Activated CD8-positive, alpha-beta memory T cell treated with anti-CD3 and anti-CD28 coated beads, Interleukin-2, amount 50 U/mL, for 4 hours (primary cell): ENCODE data around the gene CRNN.

Experiments
- DNase-seq: peaks from one replicate; pipeline ENCODE4 v3.0.0-alpha.2; 2020

Gene CRNN

DNA sequence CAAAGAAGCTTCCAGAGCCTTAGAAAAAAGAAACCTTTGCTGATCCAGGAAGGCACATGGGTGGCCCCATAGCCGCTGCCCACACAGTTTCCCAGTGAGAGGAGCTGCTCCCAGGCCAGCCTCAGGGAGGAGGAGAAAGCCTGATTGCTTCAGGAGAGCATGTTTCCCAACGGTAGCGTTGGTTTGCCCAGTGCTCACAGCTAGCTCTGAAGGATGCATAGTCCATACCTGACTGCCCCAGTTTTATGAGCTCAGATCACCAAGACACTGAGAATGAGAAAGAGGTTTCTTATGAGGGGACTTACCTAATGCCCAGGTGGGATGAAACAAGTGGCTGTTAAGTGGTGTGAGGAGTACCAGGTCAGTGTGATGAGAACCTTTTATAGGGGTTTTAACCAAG, at the start of gene CRNN:
Gene CRNN, minus strand, starts transcription at position 355 of the 400 bp plus-strand sequence. CDS start 2,030 bp downstream, outside the sequence.
- DNase-seq, result no peak

DNA sequence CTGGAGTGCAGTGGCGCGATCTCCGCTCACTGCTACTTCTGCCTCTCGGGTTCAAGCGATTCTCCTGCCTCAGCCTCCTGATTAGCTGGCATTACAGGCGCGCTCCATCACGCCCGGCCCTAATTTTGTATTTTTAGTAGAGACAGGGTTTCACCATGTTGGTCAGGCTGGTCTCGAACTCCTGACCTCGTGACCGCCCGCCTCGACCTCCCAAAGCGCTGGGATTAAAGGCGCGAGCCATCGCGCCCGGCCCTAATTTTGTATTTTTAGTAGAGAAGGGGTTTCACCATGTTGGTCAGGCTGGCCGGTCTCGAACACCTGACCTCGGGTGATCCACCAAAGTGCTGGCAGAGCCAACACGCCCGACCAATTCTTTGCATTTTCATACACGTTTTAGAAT, 48.6 kb upstream of the CRNN start:
- no peak for DNase-seq

DNA sequence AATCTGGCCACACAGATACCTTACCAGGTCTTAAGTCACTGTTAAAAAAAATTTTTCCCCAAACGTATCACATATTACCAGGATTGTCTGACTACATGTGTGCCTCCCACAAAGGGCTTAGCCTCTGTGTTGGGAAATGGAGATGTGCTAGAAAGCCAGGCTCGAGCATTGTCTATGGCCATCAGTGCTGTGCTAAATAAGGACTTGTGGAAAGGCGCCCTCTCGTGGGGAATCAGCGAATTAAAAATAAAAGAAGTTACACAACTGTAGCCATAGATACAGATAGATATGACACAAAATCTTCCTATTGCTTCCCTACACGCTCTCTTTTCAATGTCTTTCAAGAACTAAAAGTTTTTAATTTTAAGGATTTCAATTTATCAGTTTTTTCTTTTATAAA, 47.5 kb upstream of the CRNN start:
- DNase-seq, result peak; percentile 52

DNA sequence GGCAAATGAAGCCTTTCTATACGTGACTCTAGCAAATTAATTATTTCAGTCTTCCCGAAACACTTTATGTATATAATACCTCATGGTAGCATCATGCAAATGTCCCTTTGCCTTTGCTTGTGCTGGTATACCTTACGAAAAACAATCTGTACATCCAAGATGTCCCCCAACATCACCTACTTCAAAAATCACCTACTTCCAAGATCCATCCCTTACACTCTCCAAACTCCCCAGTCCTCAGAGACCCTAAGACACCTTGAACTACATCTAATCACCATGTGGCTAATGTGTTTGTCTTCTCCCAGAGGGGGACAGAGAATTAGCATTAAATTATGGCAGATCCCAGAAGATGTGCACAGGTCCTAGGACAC, 46.5 kb upstream of the CRNN start:
- no peak for DNase-seq

DNA sequence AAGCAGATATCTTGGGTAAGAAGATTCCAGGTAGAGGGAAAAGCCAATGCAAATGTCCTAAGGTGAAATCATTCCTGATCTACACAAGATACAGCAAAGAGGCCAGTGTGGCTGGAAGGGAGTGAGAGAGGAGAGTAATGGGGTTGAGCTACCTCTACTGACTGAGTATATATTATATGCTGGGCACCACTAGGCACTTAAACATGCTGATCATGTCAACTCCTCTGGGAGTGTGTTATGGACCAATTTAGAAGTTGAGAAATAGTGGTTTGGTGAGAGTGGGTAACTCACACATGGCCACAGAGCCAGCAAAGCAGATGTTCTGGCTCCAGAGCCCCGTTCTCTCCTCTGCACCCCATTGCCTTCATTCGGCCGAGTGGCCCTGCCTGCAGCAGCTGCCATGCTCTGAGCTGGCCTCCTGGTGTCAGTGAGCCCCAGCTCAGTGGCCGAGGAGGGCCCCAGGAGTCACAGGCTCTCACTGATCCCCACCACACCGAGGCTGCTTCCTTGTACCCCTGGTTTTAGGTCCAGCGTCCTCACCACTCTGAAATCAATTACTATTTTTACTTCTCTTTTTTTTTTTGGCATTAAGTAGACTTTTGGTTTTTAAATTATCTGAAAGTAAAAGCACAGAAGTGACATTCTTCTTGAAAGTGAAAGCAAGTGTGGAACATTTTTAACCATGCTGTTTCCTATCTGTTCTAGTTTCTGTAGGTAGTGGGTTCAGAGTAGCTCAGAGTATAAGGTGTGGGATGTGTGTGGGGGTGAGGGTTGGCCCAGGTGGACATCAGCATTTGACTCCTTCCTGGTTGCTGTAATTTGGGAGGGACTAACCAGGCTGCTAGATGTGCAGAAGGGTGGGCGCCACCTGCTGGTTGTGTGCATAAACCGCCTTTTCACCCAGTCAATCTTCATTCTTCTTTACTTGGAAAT, 45.8 kb upstream of the CRNN start:
- peak; percentile 71 for DNase-seq

DNA sequence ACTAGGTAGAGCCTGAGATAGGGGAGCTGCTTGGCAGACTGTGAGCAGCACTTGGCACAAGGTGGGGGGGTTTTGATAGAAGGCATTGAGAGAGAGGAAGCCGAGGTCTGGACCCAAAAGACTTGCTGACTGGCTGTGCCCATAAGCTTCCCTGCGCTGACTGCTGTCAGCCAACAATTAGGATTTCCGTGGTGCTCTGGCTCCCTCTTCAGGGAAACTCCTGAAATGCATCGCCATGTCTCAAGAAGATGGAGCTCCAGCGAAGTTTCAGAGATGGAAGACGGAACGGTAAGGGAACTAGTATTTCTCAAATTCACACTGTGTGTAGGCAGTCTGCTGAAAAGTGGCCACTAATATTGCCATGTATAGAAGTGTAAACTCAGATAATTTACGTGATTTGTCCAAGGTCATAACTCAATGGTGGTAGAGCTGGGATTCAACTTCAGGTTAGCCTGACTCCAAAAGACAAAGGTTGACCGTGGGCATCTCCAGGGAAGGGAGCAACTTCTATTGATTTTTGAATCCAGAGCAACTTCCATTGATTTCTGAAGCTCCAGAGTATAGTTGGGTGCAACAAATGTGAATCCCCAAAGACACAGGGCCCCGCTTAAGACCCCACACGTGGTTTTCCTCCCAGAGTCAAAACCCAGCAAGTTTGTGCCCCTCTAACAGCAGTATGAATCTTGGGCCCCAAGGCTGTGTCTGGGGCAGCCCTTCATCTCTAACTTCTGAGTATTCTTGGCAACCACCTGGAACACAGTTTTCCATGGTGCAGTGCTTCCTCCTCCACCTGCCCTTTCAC, 44.5 kb upstream of the CRNN start:
- peak; percentile 80 for DNase-seq

DNA sequence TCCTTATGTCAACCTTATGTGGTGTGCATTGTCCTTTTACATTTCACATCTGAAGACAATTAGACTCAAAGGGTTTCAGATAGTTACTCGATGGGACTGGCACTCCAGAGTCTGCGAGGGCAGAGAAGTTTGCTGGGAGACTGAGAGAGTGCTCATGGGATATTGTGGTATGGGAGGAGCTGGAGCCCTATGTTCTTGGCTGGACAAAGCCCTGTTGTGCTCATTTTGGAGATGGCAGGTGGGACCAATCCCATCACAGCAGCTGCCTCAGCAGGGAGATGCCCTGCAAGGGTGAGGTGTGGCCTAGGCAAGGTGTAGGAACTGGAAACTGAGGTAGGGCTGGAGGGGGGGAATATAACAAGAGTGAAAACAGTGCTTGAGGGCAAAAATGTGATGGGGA, 43.5 kb upstream of the CRNN start:
- DNase-seq, result no peak

DNA sequence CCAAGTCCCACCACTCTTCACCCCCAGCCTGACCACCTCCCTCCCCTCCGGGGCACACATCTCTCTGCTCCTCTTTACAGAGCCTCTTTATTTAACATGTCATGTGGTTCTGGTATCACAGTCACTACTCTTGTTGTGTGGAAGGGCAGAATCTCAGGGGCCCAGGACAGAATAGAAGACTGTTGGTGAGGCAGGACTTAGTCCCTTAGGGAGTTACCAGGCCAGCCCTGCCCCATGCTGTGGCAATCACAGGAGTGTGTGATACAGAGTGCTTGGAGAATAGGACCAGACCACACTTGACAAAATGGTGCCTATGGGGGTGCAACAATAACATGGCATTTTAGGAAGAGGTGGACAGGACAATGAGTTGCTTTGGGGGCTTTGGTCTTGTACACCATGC, 43.0 kb upstream of the CRNN start:
- no peak for DNase-seq

DNA sequence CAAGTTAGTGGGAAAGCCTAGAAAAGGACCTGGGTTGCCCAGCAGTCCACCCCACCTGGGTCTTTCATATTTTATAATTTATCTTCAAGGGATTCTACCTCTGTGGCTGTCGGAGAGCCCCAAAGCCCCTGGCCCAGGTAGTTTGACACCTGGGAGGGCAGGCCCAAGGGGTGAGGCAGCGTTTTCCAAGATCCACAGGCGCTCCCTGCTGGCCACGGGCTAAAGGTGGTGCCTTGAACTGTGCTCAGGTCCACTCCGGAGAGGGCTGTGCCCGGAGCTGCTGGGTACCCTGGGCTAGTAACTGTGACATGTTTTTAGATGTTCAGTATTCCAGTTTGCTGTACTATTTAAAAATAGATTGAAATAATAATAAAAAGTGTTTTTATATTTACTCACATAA, 37.2 kb upstream of the CRNN start:
- no peak for DNase-seq

DNA sequence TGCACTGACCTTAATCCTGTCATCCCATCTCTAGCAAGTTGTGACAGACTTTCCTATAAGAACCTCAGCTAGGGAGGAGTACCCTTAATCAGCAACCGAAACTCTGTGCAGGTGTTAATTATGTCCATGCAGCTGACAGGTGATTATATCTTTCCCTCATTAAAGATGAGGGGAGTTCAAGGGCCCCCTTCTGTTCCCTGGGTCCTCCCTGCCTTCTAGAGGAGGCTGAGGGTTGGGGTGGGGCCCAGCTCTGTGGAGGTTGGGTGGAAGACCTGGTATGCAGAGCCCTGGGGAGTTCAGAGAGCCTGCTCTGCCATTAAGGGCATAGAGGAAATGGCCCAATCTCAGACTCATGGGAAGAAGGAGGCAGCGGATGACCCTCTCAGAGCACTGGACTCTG, 35.6 kb upstream of the CRNN start:
- no peak for DNase-seq

DNA sequence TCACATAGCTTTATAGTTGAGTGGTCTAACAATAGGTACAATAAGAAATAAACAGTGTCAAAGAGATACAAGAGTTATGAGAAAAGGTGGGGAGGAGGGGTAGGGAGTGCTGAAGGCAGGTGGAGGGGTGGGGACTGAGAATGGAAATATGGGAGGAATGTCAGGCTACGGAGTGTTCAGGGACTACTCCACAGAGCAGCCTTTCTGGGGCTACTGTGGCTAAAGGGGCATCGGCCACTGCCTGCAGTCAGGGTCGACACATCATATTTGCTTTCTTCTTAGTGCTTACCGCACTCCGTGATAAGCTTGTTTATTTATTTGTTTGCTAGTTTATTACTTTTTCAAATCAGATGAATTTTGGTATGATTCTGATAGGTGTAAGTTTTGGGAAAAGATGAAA, 34.4 kb upstream of the CRNN start:
- no peak for DNase-seq

DNA sequence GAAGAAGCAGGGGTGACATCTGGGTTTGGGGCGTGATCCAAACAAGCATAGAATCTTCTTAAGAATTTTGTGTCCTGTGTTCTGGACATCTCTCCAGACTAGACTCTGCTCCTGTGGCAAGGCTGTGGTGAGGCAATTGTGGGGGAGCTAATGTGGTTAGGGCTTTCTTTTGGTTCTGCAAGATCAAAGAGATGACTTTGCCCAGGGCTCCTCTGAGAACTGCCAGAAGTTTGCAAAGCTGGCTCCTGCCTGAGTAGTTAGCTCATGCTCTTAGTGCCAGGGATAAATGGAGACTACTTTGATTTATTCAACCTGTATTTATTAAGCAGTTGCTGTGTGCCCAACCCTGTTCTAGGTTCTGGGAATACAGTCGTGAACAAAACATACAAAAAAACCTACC, 34.0 kb upstream of the CRNN start:
- no peak for DNase-seq

DNA sequence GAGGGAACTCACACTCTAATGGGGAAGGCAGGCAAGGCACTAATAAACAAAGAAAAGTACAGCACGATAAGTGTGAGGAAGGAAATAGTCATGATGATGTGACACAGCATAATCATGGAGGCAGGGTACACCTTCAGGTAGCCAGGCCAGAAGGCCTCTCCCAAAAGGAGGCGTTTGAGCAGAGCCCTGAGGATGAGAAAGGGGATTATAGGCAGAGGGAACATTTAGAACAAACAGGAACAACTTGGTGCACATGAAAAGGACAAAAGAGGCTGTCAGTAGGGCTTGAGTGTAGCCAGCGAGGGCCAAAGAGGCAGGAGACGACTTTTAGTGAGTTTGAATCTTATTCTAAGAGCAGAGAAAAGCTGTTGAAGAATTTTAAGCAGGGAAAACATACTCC, 33.4 kb upstream of the CRNN start:
- DNase-seq, result no peak

DNA sequence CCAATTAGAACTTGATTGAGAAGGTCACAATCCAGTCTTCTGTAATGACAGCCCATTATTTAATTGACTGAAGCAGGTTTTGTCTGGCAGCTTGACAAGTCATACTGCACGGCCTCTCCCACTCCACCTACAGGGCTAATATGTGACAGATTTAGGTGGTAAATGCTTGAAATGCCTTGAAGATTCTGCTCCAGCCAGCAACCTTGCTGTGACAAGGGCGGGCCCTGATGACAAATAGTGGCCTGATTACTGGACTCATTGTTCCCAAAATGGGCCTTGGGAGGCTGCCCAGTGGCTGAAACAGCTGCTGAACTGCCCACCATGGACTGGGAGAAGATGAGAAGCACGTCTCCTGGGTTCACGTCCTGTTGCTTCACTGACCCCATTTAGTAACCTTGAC, 30.0 kb upstream of the CRNN start:
- DNase-seq, result no peak

DNA sequence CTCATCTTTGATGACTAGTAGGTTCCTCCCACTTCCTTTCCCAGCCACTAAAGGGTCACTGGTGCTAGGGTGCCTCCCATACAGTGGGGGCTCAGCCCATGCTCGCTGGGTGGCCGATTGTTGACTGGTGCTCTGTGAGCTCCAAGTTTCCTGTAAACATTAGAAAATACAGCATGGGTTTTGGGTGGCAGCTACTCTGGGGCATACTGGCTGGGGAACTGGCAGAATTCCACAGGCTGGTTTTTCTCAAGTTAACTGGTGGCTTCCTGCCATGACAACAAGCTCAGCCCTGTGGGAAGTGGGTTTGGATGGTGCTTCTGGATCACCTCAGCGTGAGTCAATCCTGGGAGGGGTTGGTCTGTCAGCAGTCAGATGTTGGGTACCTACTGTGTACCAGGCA, 28.7 kb upstream of the CRNN start:
- DNase-seq, result no peak

DNA sequence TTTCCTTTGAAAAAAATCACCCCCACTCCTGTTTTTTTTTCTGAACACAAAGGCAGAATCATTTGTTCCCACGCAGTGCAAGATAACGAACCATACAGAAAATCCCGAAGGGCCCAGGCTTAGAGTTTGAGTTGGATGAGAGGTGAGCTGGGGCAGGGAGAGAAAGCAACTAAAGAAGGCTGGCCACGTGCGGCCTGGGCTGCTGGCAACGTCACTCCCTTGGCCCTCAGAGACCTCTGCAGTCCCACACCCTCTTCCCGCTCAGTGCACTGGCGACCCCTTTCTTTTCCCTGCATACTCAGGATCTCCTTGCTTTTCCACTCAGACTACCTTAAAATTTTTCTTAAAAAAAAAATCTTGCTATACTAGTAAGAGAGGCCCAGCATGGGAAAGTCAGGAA, 28.2 kb upstream of the CRNN start:
- DNase-seq, result no peak

DNA sequence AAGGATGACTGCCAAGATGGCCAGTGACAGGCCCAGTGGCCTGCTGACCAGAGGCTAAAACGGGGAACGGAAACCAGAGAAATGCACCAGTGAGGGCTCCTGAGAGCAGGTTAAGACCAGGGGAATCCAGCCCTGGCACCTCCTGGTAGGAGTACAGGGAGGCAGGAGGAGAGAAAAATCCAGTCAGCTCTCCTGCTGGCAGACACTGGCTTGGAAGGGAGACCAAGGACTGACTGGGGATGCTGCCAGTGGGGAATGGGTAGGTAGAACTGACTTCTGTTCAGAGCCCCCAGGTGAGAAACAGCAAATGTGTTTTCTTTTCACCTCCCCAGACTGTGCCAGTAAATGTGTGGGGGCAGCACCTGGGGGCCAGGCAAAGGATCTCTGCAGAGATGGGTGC, 27.7 kb upstream of the CRNN start:
- no peak for DNase-seq

DNA sequence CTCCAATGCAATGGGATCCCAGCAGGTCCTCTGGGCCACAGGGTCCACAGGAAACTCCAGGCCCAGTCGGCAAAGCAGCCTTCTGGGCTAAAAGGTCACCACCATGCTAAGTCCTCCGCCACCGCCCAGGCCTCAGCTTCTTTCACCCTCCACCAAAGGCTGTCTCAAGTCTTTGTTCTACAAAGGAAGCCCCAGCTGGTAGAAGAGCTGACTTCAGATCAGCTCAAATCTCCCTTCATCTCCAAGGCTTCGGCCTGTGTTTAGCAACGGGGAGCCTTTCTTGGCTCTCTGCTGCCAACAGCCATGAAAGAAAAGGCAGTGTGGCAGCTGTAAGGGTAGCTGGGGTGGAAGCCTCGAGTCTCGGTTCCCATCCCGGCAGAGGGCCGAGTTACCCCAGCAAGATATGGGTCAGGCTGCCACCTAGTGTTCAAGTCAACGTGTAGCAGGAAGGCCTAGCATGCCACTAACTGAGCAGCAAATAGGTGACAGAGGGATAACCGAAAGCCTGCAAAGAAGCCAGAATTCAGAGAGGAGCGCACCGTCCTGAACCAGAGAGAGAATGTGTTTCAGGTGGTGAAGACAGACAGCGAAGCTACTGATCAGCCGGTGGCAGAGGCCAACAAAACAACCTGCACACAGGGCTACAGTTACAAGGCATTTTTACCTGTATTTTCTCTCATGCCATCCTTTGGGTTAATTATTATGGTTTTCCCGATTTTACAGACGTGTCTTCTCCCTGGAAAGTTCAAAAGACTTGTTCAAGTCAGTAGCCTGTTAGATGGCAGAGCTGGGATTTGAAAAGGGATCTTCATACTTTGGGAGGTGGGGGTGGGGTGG, 26.8 kb upstream of the CRNN start:
- DNase-seq, result peak; percentile 64

DNA sequence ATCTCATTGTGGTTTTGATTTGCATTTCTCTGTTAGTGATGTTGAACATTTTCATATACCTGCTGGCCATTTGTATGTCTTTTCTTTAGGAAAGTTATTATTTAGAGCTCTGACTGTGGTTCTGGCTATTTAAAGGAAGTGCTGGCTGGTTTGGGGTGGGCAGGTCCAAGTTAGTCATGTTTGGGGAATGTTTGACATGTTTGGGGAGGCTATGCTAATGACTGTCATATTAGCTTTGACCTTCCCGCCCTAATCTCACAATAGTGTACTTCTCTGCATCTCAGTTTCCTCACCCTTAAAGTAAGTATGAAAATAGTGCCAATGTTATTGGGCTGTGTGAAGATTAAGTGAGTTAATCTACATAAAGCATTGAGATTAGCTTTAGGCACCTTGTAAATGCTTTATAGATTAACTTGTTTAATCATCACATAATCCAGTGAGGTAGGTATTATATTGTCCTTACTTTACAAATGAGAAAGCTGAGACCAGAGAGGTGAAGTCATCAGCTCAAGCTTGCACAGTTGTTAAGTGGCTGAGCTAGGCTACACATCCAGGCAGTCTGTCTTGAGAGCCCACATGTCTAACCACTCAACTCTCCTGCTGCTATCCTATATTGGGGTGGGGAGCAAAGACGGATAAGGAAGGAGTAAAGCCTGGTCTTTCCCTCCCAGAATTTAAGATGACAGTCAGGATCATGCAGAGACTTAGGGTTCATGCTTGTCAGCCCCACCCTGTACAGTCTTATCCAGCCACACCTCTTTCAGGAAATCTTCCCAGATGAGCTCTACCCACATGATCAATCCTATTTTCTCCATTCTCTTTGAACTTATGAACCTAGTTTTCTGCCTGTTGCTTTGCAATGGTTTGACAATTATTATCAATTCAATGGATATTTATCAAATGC, 22.8 kb upstream of the CRNN start:
- DNase-seq, result no peak

DNA sequence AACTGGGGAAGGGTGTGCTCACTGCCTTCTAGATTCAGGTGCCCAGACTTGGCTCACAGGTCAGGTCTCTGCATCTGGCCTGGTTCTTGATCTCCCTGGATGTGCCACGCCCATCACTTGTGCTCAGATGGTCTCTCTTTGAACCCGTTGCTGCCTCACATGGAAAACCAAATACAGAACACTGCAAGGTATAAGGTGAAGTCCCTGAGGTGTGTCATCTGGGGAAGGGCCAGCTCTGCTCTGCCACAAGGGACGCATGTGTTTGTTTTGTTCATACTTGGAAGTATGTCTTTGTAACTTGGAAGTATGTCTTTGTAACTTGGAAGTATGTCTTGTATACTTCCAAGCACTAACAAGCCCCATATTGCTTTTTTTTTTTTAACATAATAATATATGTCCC, 13.4 kb upstream of the CRNN start:
- DNase-seq, result no peak

DNA sequence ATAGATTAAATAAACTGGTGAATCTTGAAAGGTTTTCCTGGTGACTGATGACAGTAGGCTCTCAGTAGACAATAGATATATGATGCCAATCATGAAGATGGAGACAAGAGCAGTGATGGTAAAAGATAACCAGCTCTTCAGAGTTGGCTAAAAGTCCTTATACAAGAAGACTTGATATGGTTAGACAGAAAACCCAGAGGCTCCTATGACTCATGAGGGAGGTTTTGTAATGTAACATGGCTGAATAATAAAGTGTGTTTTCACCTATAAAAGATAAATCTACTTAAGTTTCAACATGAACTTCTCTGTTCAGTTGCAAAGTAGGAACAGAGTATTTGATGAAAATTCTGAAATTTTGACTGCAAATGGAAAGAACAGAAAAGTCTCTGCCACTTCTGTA, 12.7 kb upstream of the CRNN start:
- no peak for DNase-seq

DNA sequence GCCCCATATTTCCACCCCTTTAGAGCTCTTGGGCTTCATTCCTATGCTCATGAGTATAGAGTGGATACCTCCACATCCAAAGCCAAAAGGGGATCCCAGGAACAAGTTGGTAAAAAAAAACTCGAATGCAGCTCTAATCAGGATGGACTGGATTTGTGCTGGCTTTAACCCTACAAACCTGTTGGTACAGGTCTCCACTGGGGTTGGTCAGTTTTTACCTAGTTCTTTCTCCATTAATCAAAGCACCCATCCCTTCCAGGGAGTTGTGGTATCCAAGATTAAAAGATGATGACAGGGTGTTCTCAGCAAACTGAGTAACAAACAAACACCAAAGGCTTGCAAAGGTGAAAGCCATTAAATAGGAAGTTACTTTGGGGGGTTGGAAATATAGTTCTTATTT, 5.9 kb upstream of the CRNN start:
- DNase-seq, result no peak
